GM12891 (cell line): ENCODE data around the gene TIGD2.

Source experiments
- PAX5 ChIP-seq: IDR thresholded peaks from 2 replicates; pipeline ENCODE4 v1.6.1; 2011; ENCODE audit warnings: low read length, moderate library complexity, mild to moderate bottlenecking; ENCODE audit not compliant: insufficient read depth, severe bottlenecking
- POLR2A ChIP-seq: IDR thresholded peaks from 2 replicates; pipeline ENCODE4 v1.6.1; 2011; ENCODE audit warnings: low read depth, low read length, control low read depth
- POLR2AphosphoS5 ChIP-seq: IDR thresholded peaks from 2 replicates; pipeline ENCODE4 v1.6.1; 2011; ENCODE audit warnings: low read depth, low read length, control low read depth
- POU2F2 ChIP-seq: IDR thresholded peaks from 2 replicates; pipeline ENCODE4 v1.6.1; 2011; ENCODE audit warnings: low read depth, mild to moderate bottlenecking, control low read depth, low read length, moderate library complexity
- SPI1 ChIP-seq: IDR thresholded peaks from 2 replicates; pipeline ENCODE4 v1.6.1; 2011; ENCODE audit warnings: low read depth, low read length, control low read depth
- TAF1 ChIP-seq: IDR thresholded peaks from 2 replicates; pipeline ENCODE4 v1.6.1; 2011; ENCODE audit warnings: low read depth, low read length, control low read depth

GRCh38 chr4:89137695-89138094 lies 26.4 kb downstream of the TIGD2 start:
- TF ChIP-seq POLR2AphosphoS5 (no peak), PAX5 (no peak), POLR2A (no peak), TAF1 (no peak), SPI1 (no peak), POU2F2 (no peak)
